Fibroblast of lung (primary cell): ENCODE data around the gene SRCAP. TPM values are rescaled to one million over a fixed set of nuclear protein-coding genes. Genes with fewer than 3 reads are reported as not detected.

ENCODE experiments used
- DNase-seq, 2 donors: peaks; one replicate each; pipeline versions ENCODE4 v3.0.0 to v3.0.0-alpha.2; 2010; ENCODE audit warnings: low read depth in 2 of 2
- H2AFZ ChIP-seq: 2 replicates; pipeline ENCODE4 v1.5.1; 2012; ENCODE audit warnings: low read length, control low read depth, inconsistent platforms
- H3K27ac ChIP-seq: 2 replicates; pipeline ENCODE4 v1.5.1; 2011; ENCODE audit warnings: low read length, control low read depth; ENCODE audit not compliant: insufficient read depth
- H3K27me3 ChIP-seq: 2 replicates; pipeline ENCODE4 v1.5.1; 2011; ENCODE audit warnings: mild to moderate bottlenecking, low read length; ENCODE audit not compliant: control insufficient read depth, insufficient read depth
- H3K36me3 ChIP-seq: 2 replicates; pipeline ENCODE4 v1.5.1; 2011; ENCODE audit warnings: low read length; ENCODE audit not compliant: control insufficient read depth, insufficient read depth
- H3K4me1 ChIP-seq: 2 replicates; pipeline ENCODE4 v1.5.1; 2011; ENCODE audit warnings: low read length; ENCODE audit not compliant: control insufficient read depth, insufficient read depth; ENCODE audit errors: extremely low read depth
- H3K4me2 ChIP-seq: 2 replicates; pipeline ENCODE4 v1.5.1; 2011; ENCODE audit warnings: low read length, control low read depth; ENCODE audit not compliant: insufficient read depth; ENCODE audit errors: extremely low read depth
- H3K4me3 ChIP-seq, 4 experiments: fragments of 200-600 bp in 1 of 4; sonication (generic) in 1 of 4; replicated peaks in 1 of 4; 2 replicates each; pipeline ENCODE4 v1.5.1; 2011 to 2016; ENCODE audit warnings: low read length in 4 of 4, low read depth in 3 of 4, mild to moderate bottlenecking in 3 of 4, control low read depth in 2 of 4, inconsistent platforms in 1 of 4, mixed read lengths in 1 of 4; ENCODE audit not compliant: insufficient read depth in 1 of 4; ENCODE audit errors: control extremely low read depth in 1 of 4
- H3K79me2 ChIP-seq: 2 replicates; pipeline ENCODE4 v1.5.1; 2012; ENCODE audit warnings: mild to moderate bottlenecking, low read length, inconsistent platforms; ENCODE audit not compliant: control insufficient read depth, insufficient read depth
- H3K9ac ChIP-seq: 2 replicates; pipeline ENCODE4 v1.5.1; 2011; ENCODE audit warnings: mild to moderate bottlenecking, low read length, control low read depth; ENCODE audit not compliant: insufficient read depth
- H3K9me3 ChIP-seq: 2 replicates; pipeline ENCODE4 v1.5.1; 2012; ENCODE audit warnings: low read depth, low read length; ENCODE audit not compliant: control insufficient read depth, insufficient read depth
- H4K20me1 ChIP-seq: 2 replicates; pipeline ENCODE4 v1.5.1; 2011; ENCODE audit warnings: low read length; ENCODE audit not compliant: control insufficient read depth, insufficient read depth; ENCODE audit errors: extremely low read depth
- EZH2 ChIP-seq: IDR thresholded peaks from 2 replicates; pipeline ENCODE4 v1.5.1; 2012; ENCODE audit warnings: low read length, control low read depth, mild to moderate bottlenecking; ENCODE audit errors: missing control alignments
- polyA plus RNA-seq, 2 donors: library from polyadenylated mRNA; depleted of rRNA in 1 of 2; stranded (reverse) in 1 of 2; unstranded in 1 of 2; fragments of >200 nt; gene quantifications; 2 replicates each; pipeline ENCODE4 v1.2.1, GENCODE V29; 2011 to 2012; ENCODE audit warnings: missing spikeins in 1 of 2
- total RNA-seq: library from RNA; depleted of rRNA; stranded (reverse); fragments of >200 nt; gene quantifications from 2 replicates; pipeline ENCODE4 v1.2.1, GENCODE V29; 2014
- TF ChIP-seq, protein P1 (sequence below), 2 donors: IDR thresholded peaks in 1 of 2; conservative IDR thresholded peaks in 1 of 2; 1 replicate in 1 of 2; 2 replicates in 1 of 2; pipeline ENCODE4 v1.5.1; 2011 to 2012; ENCODE audit warnings: low read length in 2 of 2, control low read depth in 1 of 2, inconsistent platforms in 1 of 2, low read depth in 1 of 2, mild to moderate bottlenecking in 1 of 2

SRCAP gene
- total and polyA plus RNA-seq, 2 donors (not counting 1 experiment from before 2014, with no cell fraction given) = 3.5 to 14.2 TPM

- no peak for DNase-seq
- Histone ChIP-seq H3K9ac (no peak overlapping the region), H3K4me3 (no peak overlapping the region), H4K20me1 (no peaks in the 10 kb centered on the region), H3K4me2 (no peak overlapping the region), H3K79me2 (peaks cover 8% of the 10 kb centered on the region), H3K27me3 (no peaks in the 10 kb centered on the region), H3K4me1 (peaks cover 3% of the 10 kb centered on the region), H2AFZ (no peak overlapping the region), H3K27ac (no peak overlapping the region), H3K9me3 (no peaks in the 10 kb centered on the region), H3K36me3 (peaks cover 51% of the 10 kb centered on the region)
- TF ChIP-seq EZH2 = no peak
- TF ChIP-seq, protein P1, sequence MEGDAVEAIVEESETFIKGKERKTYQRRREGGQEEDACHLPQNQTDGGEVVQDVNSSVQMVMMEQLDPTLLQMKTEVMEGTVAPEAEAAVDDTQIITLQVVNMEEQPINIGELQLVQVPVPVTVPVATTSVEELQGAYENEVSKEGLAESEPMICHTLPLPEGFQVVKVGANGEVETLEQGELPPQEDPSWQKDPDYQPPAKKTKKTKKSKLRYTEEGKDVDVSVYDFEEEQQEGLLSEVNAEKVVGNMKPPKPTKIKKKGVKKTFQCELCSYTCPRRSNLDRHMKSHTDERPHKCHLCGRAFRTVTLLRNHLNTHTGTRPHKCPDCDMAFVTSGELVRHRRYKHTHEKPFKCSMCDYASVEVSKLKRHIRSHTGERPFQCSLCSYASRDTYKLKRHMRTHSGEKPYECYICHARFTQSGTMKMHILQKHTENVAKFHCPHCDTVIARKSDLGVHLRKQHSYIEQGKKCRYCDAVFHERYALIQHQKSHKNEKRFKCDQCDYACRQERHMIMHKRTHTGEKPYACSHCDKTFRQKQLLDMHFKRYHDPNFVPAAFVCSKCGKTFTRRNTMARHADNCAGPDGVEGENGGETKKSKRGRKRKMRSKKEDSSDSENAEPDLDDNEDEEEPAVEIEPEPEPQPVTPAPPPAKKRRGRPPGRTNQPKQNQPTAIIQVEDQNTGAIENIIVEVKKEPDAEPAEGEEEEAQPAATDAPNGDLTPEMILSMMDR (conservative IDR thresholded peaks at IDR 0.05 in 1 of 2, IDR thresholded peaks at IDR 0.05 in 1 of 2; ENCODE audit: low read depth in 1 of 2, low read length in 2 of 2) = no peak
Observed at GRCh38 chr16:30711712-30712111, 12.7 kb downstream of the SRCAP start.

DNA sequence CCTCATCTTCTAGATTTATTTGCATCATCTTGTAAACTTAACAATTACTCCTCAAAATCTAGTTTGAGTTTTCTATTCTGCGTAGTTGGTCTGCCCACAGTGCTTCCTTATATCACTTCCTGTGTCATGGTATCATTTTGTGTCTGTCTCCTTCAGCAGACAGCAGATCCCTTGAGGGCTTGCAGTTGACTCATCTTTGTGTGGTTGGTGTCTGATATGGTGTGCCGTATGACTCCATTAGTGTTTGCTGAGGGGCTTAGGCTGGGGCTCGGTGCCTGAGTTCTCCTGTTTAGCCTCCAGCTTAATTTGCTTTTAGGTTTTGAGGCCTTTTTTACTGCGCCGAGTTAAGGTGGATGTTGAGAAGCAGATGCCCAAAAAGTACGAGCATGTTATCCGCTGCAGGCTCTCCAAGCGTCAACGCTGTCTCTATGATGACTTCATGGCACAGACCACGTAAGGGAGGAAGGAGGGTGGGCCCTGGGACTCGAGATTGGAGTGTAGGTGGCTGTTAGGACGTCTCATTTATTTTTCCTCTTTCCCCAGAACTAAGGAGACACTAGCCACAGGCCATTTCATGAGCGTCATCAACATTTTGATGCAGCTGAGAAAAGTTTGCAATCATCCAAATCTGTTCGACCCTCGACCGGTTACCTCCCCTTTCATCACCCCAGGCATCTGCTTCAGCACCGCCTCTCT lies 16.9 kb downstream of the SRCAP start:
- Histone ChIP-seq H3K79me2 (peaks cover 18% of the 10 kb centered on the region), H3K27me3 (no peaks in the 10 kb centered on the region), H3K4me1 (peaks cover 3% of the 10 kb centered on the region), H3K36me3 (peaks cover 45% of the 10 kb centered on the region), H3K9me3 (no peaks in the 10 kb centered on the region), H3K9ac (no peak overlapping the region), H2AFZ (no peak overlapping the region), H3K4me2 (no peak overlapping the region), H4K20me1 (no peaks in the 10 kb centered on the region), H3K27ac (no peak overlapping the region), H3K4me3 (no peak overlapping the region)
- DNase-seq = peak in 1 of 2 donors; percentile 40
- TF ChIP-seq EZH2 = no peak
- TF ChIP-seq, protein P1 (conservative IDR thresholded peaks at IDR 0.05 in 1 of 2, IDR thresholded peaks at IDR 0.05 in 1 of 2; ENCODE audit: low read depth in 1 of 2, low read length in 2 of 2) = no peak

- peaks cover 4% of the 10 kb centered on the region for H3K4me1 ChIP-seq
- H3K4me2 ChIP-seq = no peak overlapping the region
- H3K36me3 ChIP-seq = peaks cover 52% of the 10 kb centered on the region
- no peaks in the 10 kb centered on the region for H4K20me1 ChIP-seq
- H3K9ac ChIP-seq = no peak overlapping the region
- H3K9me3 ChIP-seq = no peaks in the 10 kb centered on the region
- H3K27me3 ChIP-seq = no peaks in the 10 kb centered on the region
- no peak for TF ChIP-seq EZH2
- TF ChIP-seq, protein P1 (conservative IDR thresholded peaks at IDR 0.05 in 1 of 2, IDR thresholded peaks at IDR 0.05 in 1 of 2; ENCODE audit: low read depth in 1 of 2, low read length in 2 of 2) = no peak
- no peak overlapping the region for H3K27ac ChIP-seq
- H3K79me2 ChIP-seq = peaks cover 18% of the 10 kb centered on the region
- H3K4me3 ChIP-seq = no peak overlapping the region
- no peak for DNase-seq
- no peak overlapping the region for H2AFZ ChIP-seq
Observed at GRCh38 chr16:30720086-30720485, 21.1 kb downstream of the SRCAP start.
